Activated T-cell treated with anti-CD3 and anti-CD28 coated beads for 4 hours (primary cell): ENCODE results near the gene PTPN23.

ENCODE experiments used
- DNase-seq: peaks from one replicate; pipeline ENCODE4 v3.0.0-alpha.2; 2020

PTPN23 gene

DNA sequence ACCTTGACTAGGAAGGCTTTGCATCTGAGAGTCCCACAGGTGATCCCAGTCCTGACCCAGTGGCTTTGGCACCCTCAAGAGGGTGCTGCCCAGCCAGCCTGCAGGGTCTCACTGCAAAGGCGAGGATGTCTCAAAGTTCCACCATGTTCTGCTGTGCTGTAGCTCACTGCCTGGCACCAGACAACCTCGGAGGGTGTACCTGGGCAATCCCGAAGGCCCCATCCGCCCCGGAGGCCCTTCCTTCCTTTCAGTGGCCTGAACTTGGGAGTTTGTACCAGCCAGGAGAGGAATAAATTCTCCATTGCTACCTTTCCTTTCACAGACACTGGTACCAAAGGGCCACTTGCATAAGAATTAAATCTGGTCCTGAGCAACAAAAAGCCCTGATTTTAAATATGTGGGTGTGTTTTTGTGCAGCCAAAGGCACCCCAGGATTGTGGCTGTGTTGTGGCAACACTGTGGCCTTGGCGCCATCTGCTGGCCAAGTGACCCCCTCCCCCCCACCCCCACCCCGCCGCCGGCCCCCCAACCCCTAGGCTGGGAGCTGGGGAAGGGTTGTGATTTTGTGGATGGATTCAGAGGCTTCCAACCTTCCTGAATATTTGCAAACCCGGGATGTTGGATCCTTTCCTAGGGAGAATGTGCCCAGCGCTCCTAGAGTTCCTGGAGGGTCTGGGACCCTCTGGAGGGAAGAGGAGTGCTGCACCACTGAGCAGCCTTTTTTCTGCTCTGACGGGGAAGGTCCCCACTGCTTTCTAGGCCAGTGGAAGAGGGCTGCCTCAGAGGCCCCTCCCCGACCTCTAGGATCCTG, 9.7 kb upstream of the PTPN23 start:
- peak; percentile 7 for DNase-seq

DNA sequence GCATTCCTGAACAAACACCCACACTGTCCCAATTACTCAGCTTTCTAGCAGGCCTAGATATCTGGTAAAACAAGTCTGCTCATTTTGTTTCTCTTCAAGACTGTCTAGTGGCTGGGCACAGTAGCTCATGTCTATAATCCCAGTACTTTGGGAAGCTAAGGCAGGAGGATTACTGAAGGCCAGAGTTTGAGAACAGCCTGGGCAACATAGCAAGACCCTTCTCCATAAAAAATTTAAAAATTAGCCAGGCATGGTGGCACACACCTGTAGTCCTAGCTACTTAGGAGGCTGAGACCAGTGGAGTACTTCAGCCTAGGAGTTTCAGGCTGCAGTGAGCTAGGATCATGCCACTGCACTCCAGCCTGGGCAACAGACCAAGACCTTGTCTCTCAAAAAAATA, 6.2 kb upstream of the PTPN23 start:
- no peak for DNase-seq

DNA sequence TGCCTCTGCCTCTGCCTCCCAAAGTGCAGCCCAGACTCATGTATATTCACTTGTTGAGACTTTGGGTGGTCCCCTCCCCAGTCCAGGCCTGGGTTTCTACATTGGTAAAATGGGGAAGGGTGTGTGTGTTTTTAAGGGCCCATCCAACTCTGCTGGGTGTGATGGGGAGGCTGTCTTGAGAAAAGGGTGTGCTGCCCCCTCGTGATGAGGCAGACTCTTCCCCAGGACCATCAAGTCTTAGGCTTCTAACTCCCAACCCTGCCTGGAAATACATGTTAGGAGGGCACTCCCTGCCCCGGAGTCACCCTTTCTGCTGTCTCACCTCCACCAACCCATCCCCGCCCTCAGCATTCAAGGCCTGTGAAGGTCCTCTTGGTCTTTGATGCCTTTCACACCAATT, 4.4 kb upstream of the PTPN23 start:
- DNase-seq, result no peak

GRCh38 chr3:47377186-47377585, 3.6 kb upstream of the PTPN23 start:
- no peak for DNase-seq

DNA sequence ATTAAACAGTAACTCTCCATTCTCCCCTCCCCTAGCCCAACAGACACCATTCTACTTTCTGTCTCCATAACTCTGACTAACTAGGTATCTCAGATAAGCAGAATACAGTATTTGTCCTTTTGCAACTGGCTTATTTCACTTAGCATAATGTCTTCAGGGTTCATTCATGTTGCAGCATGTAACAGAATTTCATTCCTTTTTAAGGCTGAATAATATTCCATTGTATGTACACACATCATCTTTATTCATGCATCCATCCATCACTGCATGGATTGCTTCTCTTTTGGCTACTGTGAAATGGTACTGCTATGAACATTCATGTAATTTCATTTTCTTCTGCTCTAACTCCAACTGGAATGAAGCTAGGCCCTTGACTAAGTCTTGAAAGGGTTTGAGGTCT, 2.0 kb upstream of the PTPN23 start:
- DNase-seq, result no peak

- DNase-seq, result no peak
Observed at GRCh38 chr3:47379411-47379899, 1.4 kb upstream of the PTPN23 start.

DNA sequence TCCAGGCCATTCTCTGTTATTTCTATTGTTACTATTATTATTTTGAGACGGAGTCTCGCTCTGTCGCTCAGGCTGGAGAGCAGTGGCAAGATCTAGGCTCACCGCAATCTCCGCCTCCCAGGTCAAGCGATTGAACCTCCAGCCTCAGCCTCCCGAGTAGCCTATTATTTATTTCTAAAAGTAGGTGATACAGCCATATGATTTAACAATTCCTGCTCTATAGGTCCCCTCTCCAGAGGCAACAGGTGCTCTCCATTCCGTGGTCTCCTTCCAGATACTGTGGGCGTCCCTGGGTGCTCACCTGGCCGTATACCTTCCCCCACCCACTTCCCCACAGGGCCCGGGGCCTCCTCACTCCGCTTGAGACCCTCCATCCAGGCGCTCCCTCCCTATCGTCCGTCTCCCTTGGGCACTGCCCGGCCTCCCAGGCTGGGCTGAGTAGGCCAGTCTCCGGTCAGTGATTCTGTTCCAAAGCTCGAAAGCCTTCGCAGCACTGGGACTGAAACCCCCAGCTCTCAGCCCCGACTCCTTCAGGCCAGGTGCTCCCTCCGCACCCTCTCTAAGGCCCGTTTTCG, 708 bp upstream of the PTPN23 start:
- DNase-seq, result no peak

DNA sequence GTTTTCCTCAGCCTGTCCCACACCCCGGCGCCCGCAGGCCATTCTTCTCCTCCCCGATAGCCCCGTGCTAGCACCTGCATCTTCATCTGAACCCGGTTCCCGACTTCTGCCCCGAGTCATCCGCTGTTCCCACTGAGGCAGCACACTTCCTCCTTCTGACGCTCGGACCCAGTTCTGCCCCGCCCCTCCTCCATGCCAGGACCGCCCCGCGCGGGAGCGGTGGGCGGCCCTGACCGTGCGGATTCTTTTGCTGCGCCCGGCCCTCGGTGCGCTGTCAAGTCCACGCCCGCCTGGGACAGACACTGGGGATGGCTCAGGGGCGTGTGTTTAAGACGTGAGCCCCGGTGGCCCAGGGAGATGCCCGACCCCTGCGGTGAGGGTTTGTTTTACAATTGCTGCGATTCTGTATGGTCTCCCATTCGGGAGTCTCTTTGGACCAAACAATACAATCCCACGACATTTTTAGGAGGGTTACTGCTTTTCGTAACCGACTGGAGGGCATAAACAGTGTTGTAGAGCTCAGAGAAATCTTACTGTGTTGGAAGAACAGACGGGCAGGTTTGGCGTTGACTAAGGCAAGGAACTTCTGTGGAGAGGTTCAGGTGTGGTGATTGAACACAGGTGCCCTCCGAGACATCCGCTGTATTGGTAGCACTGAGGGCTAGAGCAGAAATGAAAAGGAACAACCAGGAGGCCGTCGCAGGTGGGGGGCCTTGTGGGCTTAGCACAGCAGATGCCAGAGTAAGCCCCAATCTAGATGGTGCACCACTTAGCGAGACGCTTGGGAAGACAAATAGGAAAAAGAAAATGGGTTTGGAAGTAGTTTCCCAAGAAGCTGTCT, 716 bp downstream of the PTPN23 start:
- DNase-seq, result peak; percentile 45

- no peak for DNase-seq
Observed at GRCh38 chr3:47384425-47384824, 3.6 kb downstream of the PTPN23 start.

GRCh38 chr3:47385007-47385406, 4.2 kb downstream of the PTPN23 start:
- no peak for DNase-seq

GRCh38 chr3:47385796-47386195, 5.0 kb downstream of the PTPN23 start:
- DNase-seq, result no peak

DNA sequence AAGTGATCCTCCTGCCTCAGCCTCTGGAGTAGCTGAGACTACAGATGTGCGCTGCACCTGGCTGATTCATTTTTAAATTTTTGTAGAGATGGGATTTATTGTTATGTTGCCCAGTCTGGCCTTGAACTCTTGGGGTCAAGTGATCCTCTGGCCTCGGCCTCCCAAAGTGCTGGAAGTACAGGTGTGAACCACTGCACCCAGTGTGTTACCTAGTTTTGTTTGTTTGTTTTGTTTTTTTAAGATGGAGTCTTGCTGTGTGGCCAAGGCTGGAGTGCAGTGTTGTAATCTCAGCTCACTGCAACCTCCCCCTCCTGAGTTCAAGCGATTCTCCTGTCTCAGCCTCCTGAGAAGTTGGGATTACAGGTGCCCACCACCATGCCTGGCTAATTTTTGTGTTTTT, 12.1 kb downstream of the PTPN23 start:
- no peak for DNase-seq

- DNase-seq, result no peak
Observed at GRCh38 chr3:47394140-47394870, 13.5 kb downstream of the PTPN23 start.

DNA sequence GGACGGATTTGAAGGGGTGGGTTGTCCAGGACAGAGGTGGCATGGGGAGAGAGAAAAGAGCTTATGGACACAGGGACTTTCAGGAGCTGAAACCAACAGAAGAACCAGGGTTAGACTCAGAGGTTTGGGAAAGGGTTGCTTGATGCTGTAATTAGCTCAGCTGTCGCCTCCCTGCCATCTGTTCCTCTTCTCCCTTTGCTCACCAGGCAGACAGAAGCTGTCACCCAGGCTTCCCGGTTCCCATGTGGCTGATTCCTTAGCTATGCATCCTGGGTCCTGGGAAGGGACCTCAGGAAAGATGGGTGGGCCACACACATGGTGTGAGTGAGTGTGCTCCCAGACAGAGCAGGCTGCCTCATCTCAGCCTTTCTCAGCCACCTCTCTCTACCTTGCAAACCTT, 14.1 kb downstream of the PTPN23 start:
- DNase-seq, result no peak

- no peak for DNase-seq
Observed at GRCh38 chr3:47398228-47398627, 17.4 kb downstream of the PTPN23 start.

DNA sequence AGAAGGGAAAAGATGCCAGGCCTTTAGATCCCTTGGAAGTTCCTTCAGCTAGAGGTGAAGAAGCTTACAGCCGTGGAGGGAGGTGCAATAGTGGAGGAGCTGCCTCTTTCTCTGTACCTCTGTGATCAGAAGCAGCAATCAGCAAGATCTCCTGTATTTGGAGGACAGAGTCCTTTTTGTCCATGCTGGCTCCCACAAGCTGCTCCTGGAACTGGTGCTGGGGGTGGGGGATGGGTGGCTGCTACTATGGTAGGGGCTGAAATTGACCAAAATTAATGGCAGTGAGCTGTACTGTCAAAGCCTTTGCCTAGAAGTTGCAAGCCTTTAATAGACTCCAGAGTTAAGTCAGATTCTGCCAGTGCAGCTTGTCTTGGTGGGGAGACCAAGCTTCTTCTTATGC, 18.2 kb downstream of the PTPN23 start:
- DNase-seq, result no peak

DNA sequence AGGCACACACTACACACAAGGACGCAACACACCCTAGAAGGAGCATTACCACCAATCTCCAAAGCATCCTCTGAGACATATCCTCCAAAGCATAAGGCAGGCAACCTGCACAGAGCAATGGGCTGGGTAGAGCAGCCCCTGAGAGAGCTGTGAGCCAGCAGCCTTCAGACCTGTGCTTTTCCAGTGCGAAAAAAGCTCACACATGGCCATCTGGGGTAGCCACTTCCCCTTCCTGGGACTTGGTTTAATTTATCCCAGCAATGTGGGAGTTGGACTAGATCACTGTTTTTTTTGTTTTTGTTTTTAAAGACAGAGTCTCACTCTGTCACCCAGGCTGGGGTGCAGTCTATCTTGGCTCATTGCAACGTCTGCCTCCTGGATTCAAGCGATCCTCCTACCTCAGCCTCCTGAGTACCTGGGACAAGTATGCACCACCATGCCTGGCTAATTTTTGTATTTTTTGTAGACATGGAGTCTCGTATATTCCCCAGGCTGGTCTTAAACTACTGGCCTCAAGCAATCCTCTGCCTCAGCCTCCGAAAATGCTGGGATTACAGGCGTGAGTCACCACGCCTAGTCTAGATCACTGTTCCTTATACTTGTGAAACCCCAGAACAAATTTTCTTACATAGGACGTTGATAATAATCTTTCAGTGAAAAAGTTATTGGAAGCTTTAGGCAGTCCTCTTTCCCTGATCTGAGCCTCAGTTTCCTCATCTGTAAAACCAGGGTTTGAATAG, 18.9 kb downstream of the PTPN23 start:
- DNase-seq, result no peak

DNA sequence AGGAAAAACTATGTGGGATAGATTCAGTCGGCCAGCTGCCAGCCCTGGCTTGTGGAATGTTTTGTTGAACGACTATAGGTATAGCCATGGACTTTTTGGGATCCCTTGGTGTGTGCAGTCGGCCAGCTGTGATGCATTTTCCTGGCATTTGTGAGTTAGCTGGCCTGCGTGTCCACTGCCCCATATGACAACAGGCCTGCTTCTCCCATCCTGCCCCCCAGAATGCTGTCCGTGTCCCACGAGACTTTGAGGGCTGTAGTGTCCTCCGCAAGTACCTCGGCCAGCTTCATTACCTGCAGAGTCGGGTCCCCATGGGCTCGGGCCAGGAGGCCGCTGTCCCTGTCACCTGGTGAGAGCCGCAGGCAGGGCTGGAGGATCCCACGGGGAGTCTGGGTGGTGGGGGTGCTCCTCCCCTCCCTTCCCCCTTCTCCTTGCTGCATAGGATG, 23.6 kb downstream of the PTPN23 start:
- DNase-seq, result no peak

GRCh38 chr3:47404955-47405790, 24.4 kb downstream of the PTPN23 start:
- DNase-seq, result no peak

DNA sequence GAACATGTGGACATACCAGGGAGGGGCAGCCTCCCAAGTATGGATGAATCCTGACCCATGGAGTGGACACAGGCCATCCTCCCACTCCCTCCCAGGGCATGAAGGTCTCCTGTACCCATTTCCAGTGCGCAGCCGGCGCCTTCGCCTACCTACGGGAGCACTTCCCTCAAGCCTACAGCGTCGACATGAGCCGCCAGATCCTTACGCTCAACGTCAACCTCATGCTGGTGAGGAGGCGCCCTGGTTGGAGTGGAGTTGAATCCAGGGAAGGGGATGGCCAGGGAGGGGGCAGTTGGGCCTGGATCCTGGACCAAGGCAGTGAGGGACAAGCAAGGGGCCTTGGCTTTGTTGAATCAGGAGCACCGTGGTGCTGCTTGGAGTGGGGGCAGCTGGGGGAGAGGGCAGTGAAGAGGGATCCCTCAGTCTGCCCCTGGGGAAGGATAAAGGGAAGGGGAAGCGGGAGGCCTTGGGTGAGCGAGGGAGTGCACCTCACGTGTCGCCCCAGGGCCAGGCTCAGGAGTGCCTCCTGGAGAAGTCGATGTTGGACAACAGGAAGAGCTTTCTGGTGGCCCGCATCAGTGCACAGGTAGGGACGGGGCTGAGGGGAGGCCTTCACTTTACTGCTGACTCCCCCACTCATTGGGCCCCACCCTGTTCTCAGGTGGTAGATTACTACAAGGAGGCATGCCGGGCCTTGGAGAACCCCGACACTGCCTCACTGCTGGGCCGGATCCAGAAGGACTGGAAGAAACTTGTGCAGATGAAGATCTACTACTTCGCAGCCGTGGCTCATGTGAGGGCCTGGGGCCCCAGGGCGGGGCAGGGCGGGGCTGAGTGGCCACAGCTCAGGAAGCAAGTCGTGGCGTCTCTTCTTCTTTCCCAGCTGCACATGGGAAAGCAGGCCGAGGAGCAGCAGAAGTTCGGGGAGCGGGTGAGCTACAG, 25.3 kb downstream of the PTPN23 start:
- no peak for DNase-seq
